ENCODE measurements around the gene C6orf62. TPM values are rescaled to one million over a fixed set of nuclear protein-coding genes. Genes with fewer than 3 reads are reported as not detected.

Gene C6orf62
- total and polyA plus RNA-seq, 2 donors (not counting 3 experiments of a cell fraction or from before 2014, with no cell fraction given) = 36.5 to 129 TPM

- H3K36me3 ChIP-seq (ENCODE audit: control insufficient read depth in 2 of 2, extremely low read depth in 1 of 2, insufficient read depth in 2 of 2, low read length in 2 of 2) = peaks cover 4 to 6% of the 10 kb centered on the region in 2 experiments
- dilution Hi-C loops (cut with MboI; ENCODE audit: extremely low pct_ligation_motif_present, low sequenced_read_pairs) (no loop called here), intact Hi-C loops (cut with micrococcal nuclease) (no loop called here)
- H3K9me3 ChIP-seq (replicated peaks; ENCODE audit: control insufficient read depth, insufficient read depth, low read length) = no peaks in the 10 kb centered on the region
- ChIA-PET CTCF (interaction anchor here (1.2 kb wide), 1 partner anchor 78 kb away, joined by 3 read pairs; no protein-coding TSS in a partner anchor), POLR2A (no interaction called here)
- no TSS peak for BruUV-seq (replicated peaks)
- H3K9ac ChIP-seq (replicated peaks; ENCODE audit: extremely low read depth, insufficient read depth, low read length) = no peak overlapping the region
- no peak overlapping the region for H3K4me2 ChIP-seq (ENCODE audit: insufficient read depth, low read length)
- no peak overlapping the region for H2AFZ ChIP-seq (ENCODE audit: low read depth, low read length)
- no peak for TF ChIP-seq EZH2 (IDR thresholded peaks at IDR 0.05; ENCODE audit: borderline replicate concordance, low read depth, low read length, severe bottlenecking)
- DNase-seq (ENCODE audit: low read depth, low spot score) (no peak), FAIRE-seq (no peak)
- H3K27ac ChIP-seq (ENCODE audit: insufficient read depth, low read depth, low read length) = no peak overlapping the region
- H4K20me1 ChIP-seq (replicated peaks; ENCODE audit: control insufficient read depth, extremely low read depth, insufficient read depth, low read length) = no peaks in the 10 kb centered on the region
- no peak overlapping the region for H3K4me3 ChIP-seq (replicated peaks in 1 of 3; ENCODE audit: insufficient read depth in 1 of 3, low read depth in 1 of 3, low read length in 3 of 3)
- H3K4me1 ChIP-seq (ENCODE audit: control insufficient read depth, extremely low read depth, insufficient read depth, low read length) = peaks cover 4% of the 10 kb centered on the region
- no peaks in the 10 kb centered on the region for H3K27me3 ChIP-seq (ENCODE audit: control insufficient read depth in 2 of 2, insufficient read depth in 2 of 2, low read length in 2 of 2)
- peaks cover 3% of the 10 kb centered on the region for H3K79me2 ChIP-seq (ENCODE audit: control insufficient read depth, insufficient read depth, low read length)
- H3K9me1 ChIP-seq (replicated peaks; ENCODE audit: control insufficient read depth, extremely low read depth, insufficient read depth, low read length) = no peaks in the 10 kb centered on the region
Measured at GRCh38 chr6:24658573-24659560, 60.1 kb downstream of the C6orf62 start.

GRCh38 chr6:24655215-24655614, 63.7 kb downstream of the C6orf62 start:
- Histone ChIP-seq H4K20me1 (replicated peaks; ENCODE audit: control insufficient read depth, extremely low read depth, insufficient read depth, low read length) (no peaks in the 10 kb centered on the region), H3K9ac (replicated peaks; ENCODE audit: extremely low read depth, insufficient read depth, low read length) (no peak overlapping the region), H3K36me3 (ENCODE audit: control insufficient read depth in 2 of 2, extremely low read depth in 1 of 2, insufficient read depth in 2 of 2, low read length in 2 of 2) (peaks cover 5 to 9% of the 10 kb centered on the region in 2 experiments), H3K79me2 (ENCODE audit: control insufficient read depth, insufficient read depth, low read length) (peaks cover 2% of the 10 kb centered on the region), H3K27me3 (ENCODE audit: control insufficient read depth in 2 of 2, insufficient read depth in 2 of 2, low read length in 2 of 2) (no peaks in the 10 kb centered on the region), H3K27ac (ENCODE audit: insufficient read depth, low read depth, low read length) (no peak overlapping the region), H3K9me3 (replicated peaks; ENCODE audit: control insufficient read depth, insufficient read depth, low read length) (no peaks in the 10 kb centered on the region), H3K9me1 (replicated peaks; ENCODE audit: control insufficient read depth, extremely low read depth, insufficient read depth, low read length) (no peaks in the 10 kb centered on the region), H3K4me3 (replicated peaks in 1 of 3; ENCODE audit: insufficient read depth in 1 of 3, low read depth in 1 of 3, low read length in 3 of 3) (no peak overlapping the region), H3K4me2 (ENCODE audit: insufficient read depth, low read length) (no peak overlapping the region), H2AFZ (ENCODE audit: low read depth, low read length) (no peak overlapping the region), H3K4me1 (ENCODE audit: control insufficient read depth, extremely low read depth, insufficient read depth, low read length) (peaks cover 4% of the 10 kb centered on the region)
- TF ChIP-seq FOS (IDR thresholded peaks at IDR 0.05; ENCODE audit: borderline replicate concordance, insufficient read depth, low read length) (no peak), POLR2A (IDR thresholded peaks at IDR 0.05; ENCODE audit: low read depth, low read length) (no peak), EZH2 (IDR thresholded peaks at IDR 0.05; ENCODE audit: borderline replicate concordance, low read depth, low read length, severe bottlenecking) (no peak), MYC (IDR thresholded peaks at IDR 0.05; ENCODE audit: low read depth, low read length) (no peak), GATA2 (IDR thresholded peaks at IDR 0.05; ENCODE audit: insufficient read depth, insufficient read length, low read depth, low read length) (no peak), CTCF (IDR thresholded peaks at IDR 0.05; ENCODE audit: extremely low read depth in 1 of 2, insufficient read depth in 1 of 2, low read depth in 1 of 2, low read length in 2 of 2) (no peak)
- TF ChIP-seq, protein P1, sequence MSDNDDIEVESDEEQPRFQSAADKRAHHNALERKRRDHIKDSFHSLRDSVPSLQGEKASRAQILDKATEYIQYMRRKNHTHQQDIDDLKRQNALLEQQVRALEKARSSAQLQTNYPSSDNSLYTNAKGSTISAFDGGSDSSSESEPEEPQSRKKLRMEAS (IDR thresholded peaks at IDR 0.05; ENCODE audit: insufficient read depth, insufficient read length) = no peak
- DNase-seq (ENCODE audit: low read depth, low spot score) (no peak), FAIRE-seq (no peak)
- CTCF ChIA-PET = interaction anchor here (1.1 to 1.4 kb wide), 4 partner anchors 9 to 74 kb away, joined by 3 to 5 read pairs (median 4); partner anchors contain the start of genes ACOT13, KIAA0319 and TDP2
- BruUV-seq (replicated peaks) = no TSS peak
- POLR2A ChIA-PET = no interaction called here
- dilution Hi-C loops (cut with MboI; ENCODE audit: extremely low pct_ligation_motif_present, low sequenced_read_pairs) = no loop called here
- intact Hi-C loops (cut with micrococcal nuclease) = no loop called here
